ENCODE measurements around the gene SNED1. TPM values are rescaled to one million over a fixed set of nuclear protein-coding genes. Genes with fewer than 3 reads are reported as not detected.

SNED1 gene
- total RNA-seq, 1 experiment from 2014 or later, result 3.2 TPM

DNA sequence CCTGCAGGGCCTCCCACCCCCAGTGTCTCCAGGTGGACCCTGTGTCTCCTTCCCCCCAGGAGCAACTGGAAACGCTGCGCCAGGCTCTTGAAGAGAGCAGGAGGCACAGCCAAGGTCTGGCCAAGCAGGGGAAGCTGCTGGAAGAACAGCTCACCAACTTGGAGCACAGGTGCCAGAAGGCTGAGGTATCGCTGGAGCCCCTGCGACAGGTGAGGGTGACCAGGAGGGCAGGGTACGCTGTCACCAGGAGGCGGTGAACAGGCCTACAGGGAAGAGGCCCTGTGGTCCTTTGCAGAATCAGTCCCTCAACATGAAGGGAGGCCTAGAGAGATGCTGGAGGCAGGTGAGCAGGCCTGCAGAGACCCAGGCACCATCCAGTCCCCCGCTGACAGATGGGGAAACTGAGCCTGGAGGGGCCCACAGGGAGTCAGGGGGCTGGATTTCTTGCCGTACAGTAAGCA lies 15.6 kb upstream of the SNED1 start:
- ATAC-seq (no peak), DNase-seq (ENCODE audit: low spot score) (peak; percentile 8)
- TF ChIP-seq GTF2I (CRISPR knock-in tag; conservative IDR thresholded peaks at IDR 0.05) (0 out of 2 replicates have a peak, but pooled peaks have one; percentile 38), FOXP4 (CRISPR knock-in tag; IDR thresholded peaks at IDR 0.05) (no peak), IRF2 (CRISPR knock-in tag; IDR thresholded peaks at IDR 0.05; ENCODE audit: borderline replicate concordance, low read depth) (0 out of 2 replicates have a peak, but pooled peaks have one; percentile 63)
- peaks cover 2% of the 10 kb centered on the region; the same call in 1 of the 2 replicates for H3K27me3 Mint-ChIP-seq (ENCODE audit: low read depth)
- H3K27ac Mint-ChIP-seq, result no peak overlapping the region
- no peaks in the 10 kb centered on the region for H3K36me3 Mint-ChIP-seq
- H3K4me3 Mint-ChIP-seq, result no peak overlapping the region
- CTCF ChIA-PET, result interaction anchor here (0.8 to 2.1 kb wide), 31 partner anchors 9 to 403 kb away, joined by 3 to 33 read pairs (median 5); partner anchors contain the start of gene SNED1
- no peaks in the 10 kb centered on the region for H3K4me1 Mint-ChIP-seq
- POLR2A ChIA-PET, result interaction anchor here (0.9 to 1.0 kb wide), 2 partner anchors 11 to 68 kb away, joined by 3 read pairs; no protein-coding TSS in a partner anchor
- H3K9me3 Mint-ChIP-seq, result no peaks in the 10 kb centered on the region

DNA sequence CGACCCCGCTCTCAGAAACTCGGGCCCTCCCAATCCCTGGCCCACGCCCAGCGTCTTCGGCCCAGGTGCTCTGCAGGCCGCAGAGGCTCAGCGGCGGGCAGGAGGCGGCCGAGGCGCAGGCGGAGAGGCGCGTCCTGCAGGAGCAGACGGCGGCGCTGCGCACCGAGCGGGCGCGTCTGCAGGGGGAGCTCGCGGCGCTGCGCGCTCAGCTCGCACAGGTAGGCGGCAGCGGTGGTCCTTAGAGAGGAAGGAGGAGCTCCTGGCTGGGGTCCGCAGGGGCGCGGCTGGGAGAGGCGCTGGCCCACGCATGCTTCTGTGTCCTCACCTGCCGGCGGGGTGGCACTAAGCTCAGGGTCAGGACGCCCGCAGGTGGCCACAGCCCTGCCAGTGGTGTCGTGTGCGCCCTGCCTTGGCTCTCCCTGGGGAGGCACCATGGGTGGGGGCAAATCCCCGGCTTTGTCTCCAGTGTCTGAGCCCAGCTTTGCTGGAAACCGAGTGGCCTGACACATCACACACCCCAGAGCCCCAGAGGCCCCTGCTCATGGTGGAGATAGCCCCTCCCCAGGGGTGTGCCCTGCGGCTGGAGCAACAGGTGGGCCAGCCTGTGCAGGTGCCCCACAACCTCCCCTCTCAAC lies 14.9 kb upstream of the SNED1 start:
- Mint-ChIP-seq H3K36me3 (no peaks in the 10 kb centered on the region), H3K27ac (no peak overlapping the region), H3K4me3 (no peak overlapping the region), H3K9me3 (no peaks in the 10 kb centered on the region), H3K27me3 (ENCODE audit: low read depth) (peaks cover 2% of the 10 kb centered on the region; the same call in 1 of the 2 replicates), H3K4me1 (no peaks in the 10 kb centered on the region)
- DNase-seq (ENCODE audit: low spot score) (peak; percentile 84), ATAC-seq (peak; percentile 99)
- ChIA-PET CTCF (interaction anchor here (0.5 to 2.1 kb wide), 54 partner anchors 8 to 404 kb away, joined by 3 to 33 read pairs (median 4); partner anchors contain the start of genes MTERF4, PASK, PPP1R7 and SNED1), POLR2A (interaction anchor here (0.6 to 1.0 kb wide), 3 partner anchors 11 to 69 kb away, joined by 3 read pairs; no protein-coding TSS in a partner anchor)
- TF ChIP-seq ZNF416 (CRISPR knock-in tag; IDR thresholded peaks at IDR 0.05), result no peak
- peak; percentile 59; the same call in 1 of the 2 replicates for TF ChIP-seq ZBTB21 (CRISPR knock-in tag; IDR thresholded peaks at IDR 0.05; ENCODE audit: borderline replicate concordance)
- TF ChIP-seq, protein P1, sequence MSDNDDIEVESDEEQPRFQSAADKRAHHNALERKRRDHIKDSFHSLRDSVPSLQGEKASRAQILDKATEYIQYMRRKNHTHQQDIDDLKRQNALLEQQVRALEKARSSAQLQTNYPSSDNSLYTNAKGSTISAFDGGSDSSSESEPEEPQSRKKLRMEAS (CRISPR knock-in tag; IDR thresholded peaks at IDR 0.05), result peak; percentile 32; the same call in 1 of the 2 replicates
- TF ChIP-seq FOXJ3 (CRISPR knock-in tag; IDR thresholded peaks at IDR 0.05; ENCODE audit: borderline replicate concordance), result no peak
- TF ChIP-seq, protein P2, sequence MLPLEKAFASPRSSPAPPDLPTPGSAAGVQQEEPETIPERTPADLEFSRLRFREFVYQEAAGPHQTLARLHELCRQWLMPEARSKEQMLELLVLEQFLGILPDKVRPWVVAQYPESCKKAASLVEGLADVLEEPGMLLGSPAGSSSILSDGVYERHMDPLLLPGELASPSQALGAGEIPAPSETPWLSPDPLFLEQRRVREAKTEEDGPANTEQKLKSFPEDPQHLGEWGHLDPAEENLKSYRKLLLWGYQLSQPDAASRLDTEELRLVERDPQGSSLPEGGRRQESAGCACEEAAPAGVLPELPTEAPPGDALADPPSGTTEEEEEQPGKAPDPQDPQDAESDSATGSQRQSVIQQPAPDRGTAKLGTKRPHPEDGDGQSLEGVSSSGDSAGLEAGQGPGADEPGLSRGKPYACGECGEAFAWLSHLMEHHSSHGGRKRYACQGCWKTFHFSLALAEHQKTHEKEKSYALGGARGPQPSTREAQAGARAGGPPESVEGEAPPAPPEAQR (CRISPR knock-in tag; IDR thresholded peaks at IDR 0.05), result no peak
- TF ChIP-seq ETV6 (CRISPR knock-in tag; IDR thresholded peaks at IDR 0.05), result peak; percentile 69; the same call in 1 of the 2 replicates
- TF ChIP-seq, protein P3, sequence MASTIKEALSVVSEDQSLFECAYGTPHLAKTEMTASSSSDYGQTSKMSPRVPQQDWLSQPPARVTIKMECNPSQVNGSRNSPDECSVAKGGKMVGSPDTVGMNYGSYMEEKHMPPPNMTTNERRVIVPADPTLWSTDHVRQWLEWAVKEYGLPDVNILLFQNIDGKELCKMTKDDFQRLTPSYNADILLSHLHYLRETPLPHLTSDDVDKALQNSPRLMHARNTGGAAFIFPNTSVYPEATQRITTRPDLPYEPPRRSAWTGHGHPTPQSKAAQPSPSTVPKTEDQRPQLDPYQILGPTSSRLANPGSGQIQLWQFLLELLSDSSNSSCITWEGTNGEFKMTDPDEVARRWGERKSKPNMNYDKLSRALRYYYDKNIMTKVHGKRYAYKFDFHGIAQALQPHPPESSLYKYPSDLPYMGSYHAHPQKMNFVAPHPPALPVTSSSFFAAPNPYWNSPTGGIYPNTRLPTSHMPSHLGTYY (CRISPR knock-in tag; IDR thresholded peaks at IDR 0.05), result no peak
- no peak for TF ChIP-seq ZNF219 (CRISPR knock-in tag; IDR thresholded peaks at IDR 0.05; ENCODE audit: borderline replicate concordance)
- peak; percentile 78 for TF ChIP-seq E2F5 (CRISPR knock-in tag; IDR thresholded peaks at IDR 0.05)
- 0 out of 2 replicates have a peak, but pooled peaks have one; percentile 36 for TF ChIP-seq KAT7 (CRISPR knock-in tag; IDR thresholded peaks at IDR 0.05; ENCODE audit: borderline replicate concordance)
- no peak for TF ChIP-seq NFATC4 (CRISPR knock-in tag; IDR thresholded peaks at IDR 0.05)
- TF ChIP-seq GABPB1 (CRISPR knock-in tag; IDR thresholded peaks at IDR 0.05), result no peak
- TF ChIP-seq FOXP1 (CRISPR knock-in tag; IDR thresholded peaks at IDR 0.05; ENCODE audit: borderline replicate concordance), result peak; percentile 14; the same call in 1 of the 2 replicates
- no peak for TF ChIP-seq TEAD4 (CRISPR knock-in tag; IDR thresholded peaks at IDR 0.05)
- no peak for TF ChIP-seq GTF2I (CRISPR knock-in tag; conservative IDR thresholded peaks at IDR 0.05)
- TF ChIP-seq CREM (CRISPR knock-in tag; IDR thresholded peaks at IDR 0.05), result no peak
- peak; percentile 60 for TF ChIP-seq CTCF (IDR thresholded peaks at IDR 0.05)
- no peak for TF ChIP-seq ZNF425 (CRISPR knock-in tag; conservative IDR thresholded peaks at IDR 0.05)
- no peak for TF ChIP-seq USF2 (CRISPR knock-in tag; IDR thresholded peaks at IDR 0.05)
- TF ChIP-seq ZNF317 (CRISPR knock-in tag; IDR thresholded peaks at IDR 0.05; ENCODE audit: borderline replicate concordance, low read depth), result peak; percentile 12; the same call in 1 of the 2 replicates
